K562 treated with DMSO at 1 percent for 48 hours (cell line): ENCODE data around the gene MRPS27. TPM values are rescaled to one million over a fixed set of nuclear protein-coding genes. Genes with fewer than 3 reads are reported as not detected.

Experiments
- total RNA-seq: library from RNA; unstranded; fragments of 300-600 nt; gene quantifications from 2 replicates; pipeline ENCODE4 v1.2.3, GENCODE V29; 2022; ENCODE audit warnings: low replicate concordance; ENCODE audit errors: extremely low read depth

The MRPS27 gene
- not detected in 2 replicates for total RNA-seq

DNA sequence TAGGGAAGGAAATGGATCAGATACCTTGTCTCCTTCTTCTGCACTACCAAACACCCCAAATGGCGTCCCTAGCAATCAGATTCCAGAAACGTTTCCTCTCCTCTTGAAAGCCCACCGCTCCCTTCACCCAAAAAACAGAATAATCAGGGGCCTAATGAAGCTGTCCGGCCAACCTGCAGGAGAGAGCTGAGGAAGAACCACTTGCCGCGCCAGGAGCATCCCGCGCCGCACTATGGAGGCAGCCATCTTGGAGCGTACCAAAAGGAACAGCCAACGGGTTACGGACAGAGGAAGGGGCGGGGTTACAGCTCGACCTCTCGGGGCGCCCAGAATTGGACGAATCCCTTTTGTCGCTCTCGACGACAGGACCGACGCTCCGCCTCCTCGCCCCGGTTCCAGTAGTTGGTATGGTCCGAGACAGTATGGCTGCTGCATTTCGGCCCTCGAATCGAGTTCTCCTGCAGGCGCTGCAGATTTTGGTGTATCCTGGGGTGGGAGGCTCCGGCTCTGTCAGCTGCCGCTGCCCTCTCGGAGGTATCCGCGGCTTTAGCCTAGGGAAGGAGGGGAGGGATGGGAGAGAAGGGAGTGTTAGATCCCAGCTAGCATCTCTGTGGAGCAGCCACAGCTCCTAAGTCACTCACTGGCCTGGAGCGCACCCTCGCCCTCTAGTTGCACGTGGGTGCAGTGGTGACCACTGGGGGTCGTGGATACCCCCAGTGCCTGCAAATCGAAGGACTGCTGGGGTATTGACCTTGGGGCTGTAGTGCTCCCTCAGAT is at the start of gene MRPS27, which contains the start of gene PTCD2:
Gene MRPS27, minus strand, starts transcription at position 265 of the 777 bp plus-strand sequence. Its CDS starts 19 bp downstream, at position 246.
Gene PTCD2, plus strand, starts transcription at position 398 of the 777 bp plus-strand sequence. Its CDS starts 10 bp downstream, at position 408.

Other genes with a start within 250 kb of the MRPS27 start
- not detected in 2 replicates for gene MAP1B, start 212.8 kb downstream of the MRPS27 start, total RNA-seq
- gene PTCD2, start 133 bp upstream of the MRPS27 start, total RNA-seq: not detected in 2 replicates
- gene ZNF366, start 187.2 kb upstream of the MRPS27 start, total RNA-seq: not detected in 2 replicates